Activated CD8-positive, alpha-beta memory T cell treated with anti-CD3 and anti-CD28 coated beads, Interleukin-2, amount 10 ng/mL, durations not matched to agents 7 days and 5 days (primary cell): Measurements from ENCODE around the gene PTCH1. TPM values are rescaled to one million over a fixed set of nuclear protein-coding genes. Genes with fewer than 3 reads are reported as not detected.

ENCODE experiments used
- ATAC-seq: fragments of 150-1000 bp; cut with Tn5 transposase; one replicate; pipeline ENCODE4 v1.10.0; 2021; ENCODE audit warnings: moderate library complexity
- CTCF ChIA-PET: fragments of 350-600 bp; sonication (Branson Sonifier 250); formaldehyde crosslinking; loops from one replicate; lab custom pipeline; 2021; ENCODE audit warnings: antibody characterized with exemption; lab: Charles Lee
- DNase-seq: peaks from one replicate; pipeline ENCODE4 v3.0.0-alpha.2; 2020
- H3K27ac Mint-ChIP-seq: one replicate; pipeline ENCODE4 v1.8.0; 2021; ENCODE audit warnings: mild to moderate bottlenecking, mixed read lengths
- H3K27me3 Mint-ChIP-seq: one replicate; pipeline ENCODE4 v1.8.0; 2021; ENCODE audit warnings: mixed read lengths
- H3K36me3 Mint-ChIP-seq: one replicate; pipeline ENCODE4 v1.8.0; 2021; ENCODE audit warnings: mild to moderate bottlenecking, mixed read lengths
- H3K4me1 Mint-ChIP-seq: one replicate; pipeline ENCODE4 v1.8.0; 2021; ENCODE audit warnings: mixed read lengths
- H3K4me3 Mint-ChIP-seq: one replicate; pipeline ENCODE4 v1.8.0; 2021; ENCODE audit warnings: mild to moderate bottlenecking, moderate library complexity, mixed read lengths
- H3K9me3 Mint-ChIP-seq: one replicate; pipeline ENCODE4 v1.8.0; 2022; ENCODE audit warnings: low read depth, mixed read lengths
- total RNA-seq, 2 experiments: library from RNA; stranded (reverse); gene quantifications; one replicate each; pipeline ENCODE4 v1.2.3, GENCODE V29; 2021

The PTCH1 gene
- total RNA-seq, 2 experiments from 2014 or later: 15.2 to 17.4 TPM

DNA sequence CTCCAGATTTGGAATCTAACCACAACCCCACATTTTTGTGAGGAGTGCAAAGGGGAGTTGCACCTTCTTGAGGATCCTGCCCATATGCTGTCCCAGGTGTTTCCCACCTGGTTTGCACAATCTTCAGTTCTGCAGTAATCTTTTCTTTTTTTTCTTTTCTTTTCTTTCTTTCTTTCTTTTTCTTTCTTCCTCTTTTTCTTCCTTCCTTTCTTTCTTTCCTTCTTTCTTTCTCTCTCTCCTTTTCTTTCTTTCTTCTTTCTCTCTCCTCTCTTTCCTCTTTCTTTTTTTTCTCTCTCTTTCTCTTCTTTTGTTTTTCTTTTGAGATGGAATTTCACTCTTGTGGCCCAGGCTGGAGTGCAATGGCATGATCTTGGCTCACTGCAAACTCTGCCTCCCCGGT is 109.2 kb downstream of the PTCH1 start:
- Mint-ChIP-seq H3K27ac (no peak overlapping the region), H3K4me3 (no peak overlapping the region), H3K36me3 (no peaks in the 10 kb centered on the region), H3K4me1 (no peaks in the 10 kb centered on the region), H3K27me3 (peaks cover 25% of the 10 kb centered on the region), H3K9me3 (no peaks in the 10 kb centered on the region)
- CTCF ChIA-PET: no interaction called here
- DNase-seq (no peak), ATAC-seq (no peak)

DNA sequence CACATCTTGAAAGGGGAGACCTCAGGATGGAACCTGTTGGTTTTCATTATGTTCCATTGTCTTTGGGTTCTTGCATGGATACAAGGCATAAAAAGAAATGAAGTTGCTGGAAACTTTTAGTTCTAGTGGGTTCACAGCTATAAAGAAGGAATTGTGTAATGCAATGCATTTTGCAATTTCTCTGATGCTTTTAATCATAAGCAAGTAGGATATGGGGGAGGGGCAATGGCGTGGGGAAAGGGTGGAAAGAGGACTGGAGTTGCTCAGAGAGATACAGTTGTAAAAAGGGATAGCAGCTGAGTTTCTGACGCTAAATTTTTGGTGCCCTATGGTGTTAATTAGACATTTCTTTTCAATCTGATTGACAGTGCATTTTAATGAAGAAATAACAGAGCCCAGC is 110.7 kb downstream of the PTCH1 start:
- no peaks in the 10 kb centered on the region for H3K9me3 Mint-ChIP-seq
- H3K27ac Mint-ChIP-seq: no peak overlapping the region
- no peaks in the 10 kb centered on the region for H3K4me1 Mint-ChIP-seq
- ATAC-seq (no peak), DNase-seq (no peak)
- H3K27me3 Mint-ChIP-seq: peaks cover 38% of the 10 kb centered on the region
- CTCF ChIA-PET: no interaction called here
- H3K36me3 Mint-ChIP-seq: no peaks in the 10 kb centered on the region
- no peak overlapping the region for H3K4me3 Mint-ChIP-seq

DNA sequence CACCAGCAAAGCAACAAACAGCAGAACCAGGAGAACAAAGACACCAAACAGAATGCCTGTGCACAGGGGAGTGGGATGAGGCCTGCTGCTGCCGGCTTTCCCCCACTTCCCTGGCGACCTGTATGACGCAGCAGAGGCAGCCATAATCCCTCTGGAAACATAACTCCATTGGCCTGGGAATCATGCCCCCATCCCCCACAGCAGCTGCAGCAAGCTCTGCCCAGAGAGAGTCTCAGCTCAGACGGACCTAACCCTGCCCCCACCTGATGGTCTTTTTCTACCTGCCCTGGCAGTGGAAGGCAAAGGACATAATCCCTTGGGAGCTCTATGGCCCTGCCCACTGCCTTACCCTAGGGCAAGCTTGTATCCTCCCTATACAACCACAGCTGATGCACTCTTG is 117.5 kb downstream of the PTCH1 start:
- no peak for ATAC-seq
- Mint-ChIP-seq H3K4me3 (no peak overlapping the region), H3K27me3 (peaks cover 43% of the 10 kb centered on the region), H3K4me1 (no peaks in the 10 kb centered on the region), H3K27ac (no peak overlapping the region), H3K9me3 (peaks cover 6% of the 10 kb centered on the region), H3K36me3 (peaks cover 1% of the 10 kb centered on the region)
- no peak for DNase-seq
- CTCF ChIA-PET: no interaction called here

Other genes with a start within 250 kb of the PTCH1 start
- gene FANCC, start 199.3 kb downstream of the PTCH1 start, total RNA-seq: 10 to 100 TPM; 18.4 to 18.8 TPM